Gastroesophageal sphincter (tissue), 4 donors: ENCODE measurements around the gene OR4Q3. TPM values are rescaled to one million over a fixed set of nuclear protein-coding genes. Genes with fewer than 3 reads are reported as not detected.
"Not testable (repeated sequence)": the region's sequence is repeated elsewhere in the genome, so short reads cannot be mapped to it uniquely, and the experiment has no call there.

Experiments
- ATAC-seq: fragments of 150-250 bp; one replicate; pipeline ENCODE4 v1.9.1; 2016; ENCODE audit warnings: mild to moderate bottlenecking, moderate library complexity
- H3K27ac ChIP-seq, 4 donors: fragments of 200-600 bp; sonication (generic) in 3 of 4; 1 replicate in 3 of 4; 2 replicates in 1 of 4; pipeline ENCODE4 v1.5.1; 2016 to 2019
- H3K27me3 ChIP-seq: fragments of 200-600 bp; sonication (generic); one replicate; pipeline ENCODE4 v1.5.1; 2019
- H3K36me3 ChIP-seq, 2 donors: fragments of 200-600 bp; sonication (generic); one replicate each; pipeline ENCODE4 v1.5.1; 2019; ENCODE audit warnings: control low read depth in 1 of 2
- H3K4me1 ChIP-seq, 3 donors: fragments of 200-600 bp; sonication (generic); 1 replicate in 2 of 3; 2 replicates in 1 of 3; pipeline ENCODE4 v1.5.1; 2016 to 2019; ENCODE audit warnings: control low read depth in 2 of 3
- H3K4me3 ChIP-seq, 2 donors: fragments of 200-600 bp; sonication (generic); one replicate each; pipeline ENCODE4 v1.5.1; 2019; ENCODE audit warnings: mild to moderate bottlenecking in 1 of 2, moderate library complexity in 1 of 2
- H3K9me3 ChIP-seq, 3 donors: fragments of 200-600 bp; sonication (generic); one replicate each; pipeline ENCODE4 v1.5.1; 2017 to 2019; ENCODE audit warnings: control low read depth in 2 of 3
- CTCF ChIP-seq, 4 experiments: fragments of 200-600 bp in 2 of 4; fragments of 450-650 bp in 2 of 4; sonication (generic) in 1 of 4; IDR thresholded peaks; one replicate each; pipeline ENCODE4 v1.5.1; 2017 to 2019; ENCODE audit warnings: antibody characterized with exemption in 4 of 4, mild to moderate bottlenecking in 2 of 4, moderate library complexity in 2 of 4
- EP300 ChIP-seq: sonication (generic); formaldehyde crosslinking; IDR thresholded peaks from one replicate; pipeline ENCODE4 v1.6.1; 2017; ENCODE audit warnings: antibody characterized with exemption, mild to moderate bottlenecking
- POLR2A ChIP-seq, 2 donors: fragments of 450-650 bp; IDR thresholded peaks; one replicate each; pipeline ENCODE4 v1.6.1; 2017; ENCODE audit warnings: antibody characterized with exemption in 2 of 2, mild to moderate bottlenecking in 2 of 2, moderate library complexity in 1 of 2
- POLR2AphosphoS5 ChIP-seq: sonication (generic); formaldehyde crosslinking; IDR thresholded peaks from one replicate; pipeline ENCODE4 v1.6.1; 2017; ENCODE audit warnings: antibody characterized with exemption
- WGBS, 2 donors: methylation state at CpG; one replicate each; pipeline ENCODE4 v1.1.5; 2018; ENCODE audit warnings: low coverage in 1 of 2; 5-methylcytosine and 5-hydroxymethylcytosine counted together
- total RNA-seq, 4 donors: library from RNA; depleted of rRNA; stranded (reverse); fragments of >200 nt; gene quantifications; one replicate each; pipeline ENCODE4 v1.1.0, GENCODE V29; 2016

The OR4Q3 gene
- not detected for total RNA-seq

- no peak for ATAC-seq
- 100% methylated on average over 1 of the region's 1 CpG; no CpG with 5 or more reads in 1 of the 2 donors for WGBS, 2 donors
- TF ChIP-seq POLR2A (IDR thresholded peaks at IDR 0.05) (no peak), POLR2AphosphoS5 (no peak), EP300 (no peak), CTCF (IDR thresholded peaks at IDR 0.05) (no peak)
Observed at GRCh38 chr14:19743256-19743655, at the start of gene OR4Q3. TSS of gene OR4Q3 (plus strand) at chr14:19743571.

GRCh38 chr14:19729359-19729758, 14.0 kb upstream of the OR4Q3 start:
- H3K27ac ChIP-seq = no peak overlapping the region
- no peak overlapping the region for H3K4me3 ChIP-seq
- no peaks in the 10 kb centered on the region for H3K36me3 ChIP-seq
- TF ChIP-seq POLR2AphosphoS5 (no peak), CTCF (IDR thresholded peaks at IDR 0.05) (no peak), EP300 (no peak), POLR2A (IDR thresholded peaks at IDR 0.05) (no peak)
- no peaks in the 10 kb centered on the region for H3K4me1 ChIP-seq
- ATAC-seq = no peak
- no peaks in the 10 kb centered on the region for H3K27me3 ChIP-seq
- peaks cover 0 to 37% (median 0%) of the 10 kb centered on the region in 3 donors for H3K9me3 ChIP-seq

More at GRCh38 chr14:19743256-19743655, at the start of gene OR4Q3:
- Histone ChIP-seq H3K9me3 (no peaks in the 10 kb centered on the region), H3K27ac (no peak within 1 kb of the TSS), H3K4me1 (no peaks in the 10 kb centered on the region), H3K27me3 (no peaks in the 10 kb centered on the region), H3K36me3 (no peaks in the 10 kb centered on the region), H3K4me3 (no peak within 1 kb of the TSS)

GRCh38 chr14:19729763-19730162, 13.6 kb upstream of the OR4Q3 start:
- no peaks in the 10 kb centered on the region for H3K36me3 ChIP-seq
- no peak overlapping the region for H3K27ac ChIP-seq
- H3K4me3 ChIP-seq = no peak overlapping the region
- 80 to 86% methylated on average over 1 of the region's 2 CpGs for WGBS, 2 donors
- peaks cover 0 to 37% (median 0%) of the 10 kb centered on the region in 3 donors for H3K9me3 ChIP-seq
- no peaks in the 10 kb centered on the region for H3K4me1 ChIP-seq
- no peak for TF ChIP-seq POLR2AphosphoS5
- no peak for TF ChIP-seq POLR2A (IDR thresholded peaks at IDR 0.05)
- no peak for TF ChIP-seq EP300
- no peak for TF ChIP-seq CTCF (IDR thresholded peaks at IDR 0.05)
- no peaks in the 10 kb centered on the region for H3K27me3 ChIP-seq
- ATAC-seq = no peak

GRCh38 chr14:19733893-19734292, 9.5 kb upstream of the OR4Q3 start:
- 70 to 80% methylated on average over 3 of the region's 3 CpGs for WGBS, 2 donors
- H3K4me1 ChIP-seq, H3K4me3 ChIP-seq, ATAC-seq, H3K36me3 ChIP-seq, H3K27ac ChIP-seq, H3K27me3 ChIP-seq: not testable (repeated sequence)
- H3K9me3 ChIP-seq = peaks cover 0 to 15% (median 0%) of the 10 kb centered on the region in 3 donors

GRCh38 chr14:19752316-19752715, 8.9 kb downstream of the OR4Q3 start:
- ATAC-seq, H3K4me1 ChIP-seq, H3K36me3 ChIP-seq, H3K27me3 ChIP-seq, H3K27ac ChIP-seq, H3K4me3 ChIP-seq, H3K9me3 ChIP-seq: not testable (repeated sequence)

- H3K4me1 ChIP-seq = no peaks in the 10 kb centered on the region
- no peaks in the 10 kb centered on the region for H3K36me3 ChIP-seq
- no peaks in the 10 kb centered on the region for H3K9me3 ChIP-seq
- H3K27me3 ChIP-seq = no peaks in the 10 kb centered on the region
- ATAC-seq = no peak
- no peak overlapping the region for H3K27ac ChIP-seq
- no peak overlapping the region for H3K4me3 ChIP-seq
- no peak for TF ChIP-seq EP300
- no peak for TF ChIP-seq POLR2A (IDR thresholded peaks at IDR 0.05)
- no peak for TF ChIP-seq POLR2AphosphoS5
- TF ChIP-seq CTCF (IDR thresholded peaks at IDR 0.05) = no peak
- WGBS, 2 donors = 25 to 33% methylated on average over 2 of the region's 2 CpGs
Observed at GRCh38 chr14:19754172-19754571, 10.8 kb downstream of the OR4Q3 start.

GRCh38 chr14:19771491-19771890, 28.1 kb downstream of the OR4Q3 start:
- H3K4me1 ChIP-seq, H3K36me3 ChIP-seq, ATAC-seq, H3K27ac ChIP-seq, H3K27me3 ChIP-seq, H3K4me3 ChIP-seq: not testable (repeated sequence)
- peaks cover 0 to 13% (median 0%) of the 10 kb centered on the region in 3 donors for H3K9me3 ChIP-seq
- 60% methylated on average over 1 of the region's 3 CpGs; no CpG with 5 or more reads in 1 of the 2 donors for whole genome bisulfite sequencing, 2 donors
